HepG2 (cell line): ENCODE data around the gene JMJD6. TPM values are rescaled to one million over a fixed set of nuclear protein-coding genes. Genes with fewer than 3 reads are reported as not detected.

Experiments
- ATF1 ChIP-seq: IDR thresholded peaks from 2 replicates; pipeline ENCODE4 v1.6.1; 2016; ENCODE audit warnings: mild to moderate bottlenecking, control low read depth
- CBX1 ChIP-seq: IDR thresholded peaks from one replicate; pipeline ENCODE4 v1.6.1; 2016; ENCODE audit warnings: antibody characterized with exemption, low read depth
- CBX2 ChIP-seq, 2 experiments: fragments of 200-600 bp in 1 of 2; sonication (generic); formaldehyde crosslinking in 1 of 2; IDR thresholded peaks; 2 replicates each; pipeline versions ENCODE4 v1.7.0 to v1.8.1; 2018 to 2022; ENCODE audit warnings: low read depth in 2 of 2, low read length in 1 of 2, mild to moderate bottlenecking in 1 of 2, missing genetic modification reagents in 1 of 2
- CEBPZ ChIP-seq: IDR thresholded peaks from 2 replicates; pipeline ENCODE4 v1.6.1; 2012; ENCODE audit warnings: low read length, improper control_type of control experiment
- GTF3A ChIP-seq: sonication (generic); formaldehyde crosslinking; conservative IDR thresholded peaks from 2 replicates; pipeline ENCODE4 v1.4.0; 2020; ENCODE audit warnings: mild to moderate bottlenecking, missing genetic modification reagents
- HNF1B ChIP-seq: sonication (generic); formaldehyde crosslinking; IDR thresholded peaks from 2 replicates; pipeline ENCODE4 v1.5.1; 2020; ENCODE audit warnings: mild to moderate bottlenecking, moderate library complexity, missing genetic modification reagents
- HNRNPH1 ChIP-seq: fragments of 200-400 bp; formaldehyde crosslinking; optimal IDR thresholded peaks from 2 replicates; pipeline ENCODE3; 2017; ENCODE audit warnings: mild to moderate bottlenecking, low read depth, low read length
- ISX ChIP-seq: sonication (generic); formaldehyde crosslinking; conservative IDR thresholded peaks from 2 replicates; pipeline ENCODE4 v1.5.0; 2020; ENCODE audit warnings: missing genetic modification reagents
- MED8 ChIP-seq: sonication (generic); formaldehyde crosslinking; IDR thresholded peaks from 2 replicates; pipeline ENCODE4 v1.8.1; 2023; ENCODE audit warnings: mild to moderate bottlenecking, missing genetic modification reagents; ENCODE audit not compliant: insufficient replicate concordance
- MLX ChIP-seq: IDR thresholded peaks from 2 replicates; pipeline ENCODE4 v1.6.1; 2016
- NFIC ChIP-seq: IDR thresholded peaks from 2 replicates; pipeline ENCODE4 v1.6.1; 2012; ENCODE audit warnings: mild to moderate bottlenecking, low read length, inconsistent platforms
- POLR2G ChIP-seq: fragments of 200-400 bp; formaldehyde crosslinking; IDR thresholded peaks from 2 replicates; pipeline ENCODE4 v1.6.1; 2018; ENCODE audit warnings: mild to moderate bottlenecking, low read depth, low read length, moderate library complexity
- RFX5 ChIP-seq: IDR thresholded peaks from 2 replicates; pipeline ENCODE4 v1.6.1; 2011; ENCODE audit warnings: low read depth, low read length, improper control_type of control experiment
- TRAFD1 ChIP-seq: sonication (generic); formaldehyde crosslinking; IDR thresholded peaks from 2 replicates; pipeline ENCODE4 v1.5.1; 2020; ENCODE audit warnings: missing genetic modification reagents, mild to moderate bottlenecking, borderline replicate concordance
- WIZ ChIP-seq: sonication (generic); formaldehyde crosslinking; IDR thresholded peaks from 2 replicates; pipeline ENCODE4 v1.5.1; 2020; ENCODE audit warnings: mild to moderate bottlenecking, missing genetic modification reagents
- ZKSCAN5 ChIP-seq: sonication (generic); formaldehyde crosslinking; IDR thresholded peaks from 2 replicates; pipeline ENCODE4 v1.5.1; 2020; ENCODE audit warnings: mild to moderate bottlenecking, missing genetic modification reagents
- ZNF253 ChIP-seq: sonication (generic); formaldehyde crosslinking; IDR thresholded peaks from 2 replicates; pipeline ENCODE4 v1.8.0; 2022; ENCODE audit warnings: mild to moderate bottlenecking, missing genetic modification reagents, borderline replicate concordance
- ZNF326 ChIP-seq: sonication (generic); formaldehyde crosslinking; IDR thresholded peaks from 2 replicates; pipeline ENCODE4 v1.4.0; 2020; ENCODE audit warnings: missing genetic modification reagents, borderline replicate concordance
- ZNF362 ChIP-seq: sonication (generic); formaldehyde crosslinking; IDR thresholded peaks from 2 replicates; pipeline ENCODE4 v1.4.0; 2020; ENCODE audit warnings: missing genetic modification reagents, mild to moderate bottlenecking, borderline replicate concordance
- ZNF430 ChIP-seq: sonication (generic); formaldehyde crosslinking; IDR thresholded peaks from 2 replicates; pipeline ENCODE4 v1.9.0; 2021; ENCODE audit warnings: mild to moderate bottlenecking, missing genetic modification reagents
- ZNF546 ChIP-seq: sonication (generic); formaldehyde crosslinking; conservative IDR thresholded peaks from 2 replicates; pipeline ENCODE4 v1.8.1; 2023; ENCODE audit warnings: mild to moderate bottlenecking, missing genetic modification reagents
- polyA plus RNA-seq, 8 experiments: library from polyadenylated mRNA; depleted of rRNA in 3 of 8; stranded (reverse) in 7 of 8; unstranded in 1 of 8; fragments of >200 nt; fragmentation: Illumina TruSeq in 4 of 8; extraction: Trizol in 4 of 8; gene quantifications; 2 replicates each; pipeline versions ENCODE4 v1.2.1 to v1.2.3, GENCODE V29; 2011 to 2016; ENCODE audit warnings: low read depth in 4 of 8, missing spikeins in 1 of 8, mixed read lengths in 1 of 8; ENCODE audit not compliant: insufficient read depth in 1 of 8
- total RNA-seq, 5 experiments: library from RNA; depleted of rRNA; stranded (reverse); fragments of >200 nt; fragmentation: Illumina TruSeq; extraction: Trizol; gene quantifications; 2 replicates each; pipeline ENCODE4 v1.2.3, GENCODE V29; 2016; ENCODE audit warnings: low read depth in 1 of 5

JMJD6 gene
- total and polyA plus RNA-seq, 2 of the 13 experiments (the other 11 are each of a cell fraction or from before 2014, with no cell fraction given): 33.6 to 41.0 TPM

- TF ChIP-seq ZNF362 (no peak), MLX (CRISPR knock-in tag) (no peak), HNRNPH1 (no peak), ZKSCAN5 (CRISPR knock-in tag) (no peak; the same call in 1 of the 2 replicates), ZNF430 (CRISPR knock-in tag) (no peak), ISX (CRISPR knock-in tag) (no peak), POLR2G (peak; percentile 49; the same call in 1 of the 2 replicates), HNF1B (no peak), ZNF546 (CRISPR knock-in tag) (no peak), GTF3A (no peak), WIZ (CRISPR knock-in tag) (no peak), NFIC (no peak), ZNF326 (CRISPR knock-in tag) (no peak), TRAFD1 (CRISPR knock-in tag) (no peak), RFX5 (no peak), ATF1 (CRISPR knock-in tag) (no peak), MED8 (no peak), CEBPZ (no peak), ZNF253 (CRISPR knock-in tag) (no peak), CBX2 (IDR thresholded peaks at IDR 0.05; ENCODE audit: low read depth, low read length) (no peak), CBX2 (CRISPR knock-in tag; IDR thresholded peaks at IDR 0.05; ENCODE audit: low read depth) (no peak), CBX1 (no peak)
These were observed 9.4 kb upstream of the JMJD6 start (continued) for GRCh38 chr17:76735586-76736348.
